ENCODE results near the gene CRYBB3.
A peak's percentile ranks its signal among the peaks of the same experiment; 100 is the strongest.
"Not testable (repeated sequence)": the region's sequence is repeated elsewhere in the genome, so short reads cannot be mapped to it uniquely, and the experiment has no call there.

Gene CRYBB3

DNA sequence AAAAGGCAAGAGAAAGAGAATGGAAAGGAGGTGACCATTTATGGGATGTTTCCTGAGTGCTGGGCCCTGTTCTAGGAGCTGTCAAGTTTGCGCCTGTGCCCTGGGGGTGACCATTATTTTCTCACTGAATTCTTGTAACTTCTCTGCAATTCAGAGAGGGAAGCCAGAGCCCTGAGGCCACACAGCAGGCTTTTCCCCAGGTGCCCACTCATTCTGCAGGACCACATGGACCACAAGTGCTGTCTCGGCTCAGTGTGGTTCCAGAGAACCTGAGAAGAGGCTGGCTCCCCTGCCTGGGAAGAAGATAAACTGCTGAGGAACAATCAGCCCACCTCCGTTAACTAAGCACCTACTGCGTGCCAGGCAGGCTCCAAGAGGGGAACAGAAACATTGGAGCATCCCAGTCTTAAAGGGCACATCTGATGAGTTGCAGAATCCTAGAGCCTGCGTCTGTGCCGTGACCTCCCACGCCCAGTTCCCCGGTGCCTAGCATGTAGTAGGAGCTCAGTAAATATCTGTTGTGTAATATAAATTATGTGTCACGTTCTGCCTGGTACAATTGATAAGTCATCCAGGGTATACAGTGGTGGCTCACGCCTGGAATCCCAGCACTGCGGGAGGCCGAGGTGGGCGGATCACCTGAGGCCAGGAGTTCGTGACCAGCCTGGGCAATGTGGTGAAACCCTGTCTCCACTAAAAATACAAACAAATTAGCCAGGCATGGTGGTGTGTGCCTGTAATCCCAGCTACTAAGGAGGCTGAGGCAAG, 31.6 kb upstream of the CRYBB3 start:
- Mint-ChIP-seq H3K36me3 (no peaks in the 10 kb centered on the region), H3K27me3 (peaks cover 6% of the 10 kb centered on the region), H3K9me3 (no peaks in the 10 kb centered on the region), H3K27ac (no peak overlapping the region), H3K4me3 (no peak overlapping the region), H3K4me1 (no peaks in the 10 kb centered on the region)
- no peak for DNase-seq (ENCODE audit: low spot score in 2 of 2)
- no peak for ATAC-seq (ENCODE audit: low read depth)

DNA sequence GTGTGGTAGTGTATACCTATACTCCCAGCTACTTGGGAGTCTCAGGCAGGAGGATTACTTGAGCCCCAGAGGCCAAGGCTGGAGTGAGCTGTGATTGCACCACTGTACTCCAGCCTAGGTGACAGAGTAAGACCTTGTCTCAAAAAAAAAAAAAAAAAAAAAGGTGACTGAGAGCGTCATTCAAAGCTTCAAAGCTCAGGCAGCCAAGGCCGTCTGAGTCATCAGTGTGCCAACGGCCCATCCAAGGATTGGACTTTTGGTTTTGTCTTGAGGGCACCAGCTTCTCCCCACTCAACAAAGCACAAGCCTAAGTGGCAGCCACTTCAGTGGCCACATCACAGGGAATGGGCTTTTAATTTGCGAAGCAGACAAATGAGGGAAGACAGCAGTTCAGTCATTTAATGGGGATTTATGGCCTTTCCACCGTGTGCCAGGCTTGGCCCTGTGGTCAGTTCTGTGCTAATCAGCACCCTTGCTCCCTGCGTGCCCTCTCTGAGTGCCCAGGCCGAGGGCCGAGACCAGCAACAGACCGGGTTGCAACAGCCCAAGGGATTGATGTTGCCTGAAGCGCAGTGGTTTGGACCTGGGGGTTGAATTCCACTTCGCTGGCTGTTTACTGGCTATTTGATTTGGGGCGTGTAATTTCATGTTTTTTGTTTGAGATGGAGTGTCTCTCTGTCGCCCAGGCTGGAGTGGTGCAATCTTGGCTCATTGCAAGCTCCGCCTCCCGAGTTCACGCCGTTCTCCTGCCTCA, 30.2 kb upstream of the CRYBB3 start:
- H3K36me3 Mint-ChIP-seq, result no peaks in the 10 kb centered on the region
- H3K9me3 Mint-ChIP-seq, result no peaks in the 10 kb centered on the region
- peaks cover 6% of the 10 kb centered on the region for H3K27me3 Mint-ChIP-seq
- DNase-seq (ENCODE audit: low spot score in 2 of 2) (no peak), ATAC-seq (ENCODE audit: low read depth) (no peak)
- H3K4me1 Mint-ChIP-seq, result no peaks in the 10 kb centered on the region
- no peak overlapping the region for H3K4me3 Mint-ChIP-seq
- no peak overlapping the region for H3K27ac Mint-ChIP-seq

GRCh38 chr22:25170426-25170980, 29.2 kb upstream of the CRYBB3 start:
- Mint-ChIP-seq H3K36me3 (no peaks in the 10 kb centered on the region), H3K4me1 (no peaks in the 10 kb centered on the region), H3K9me3 (no peaks in the 10 kb centered on the region), H3K4me3 (no peak overlapping the region), H3K27ac (no peak overlapping the region), H3K27me3 (peaks cover 8% of the 10 kb centered on the region)
- ATAC-seq (ENCODE audit: low read depth), result no peak
- no peak for DNase-seq (ENCODE audit: low spot score in 2 of 2)

DNA sequence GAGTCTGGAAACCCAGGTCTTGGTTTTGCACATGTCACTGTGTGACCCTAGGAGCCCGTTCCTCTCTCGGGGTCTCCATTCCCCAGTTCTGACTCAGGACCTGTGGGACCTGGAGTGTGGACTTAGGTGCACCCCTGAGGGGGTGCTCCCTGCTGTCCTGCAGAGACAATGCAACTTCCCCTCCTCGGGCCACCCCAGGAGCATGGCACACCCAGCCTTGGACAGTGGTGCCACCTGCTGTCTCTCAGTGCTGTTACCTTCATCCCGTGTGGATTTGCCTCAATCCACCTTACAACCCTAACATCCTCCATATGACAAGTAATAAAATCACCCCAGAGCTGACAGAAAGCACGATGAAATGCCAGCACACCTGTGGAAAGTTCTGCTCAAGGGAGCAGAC, 27.5 kb upstream of the CRYBB3 start:
- H3K27ac Mint-ChIP-seq, result no peak overlapping the region
- DNase-seq (ENCODE audit: low spot score in 2 of 2), result no peak
- peaks cover 9% of the 10 kb centered on the region for H3K27me3 Mint-ChIP-seq
- no peaks in the 10 kb centered on the region for H3K36me3 Mint-ChIP-seq
- H3K9me3 Mint-ChIP-seq, result no peaks in the 10 kb centered on the region
- ATAC-seq (ENCODE audit: low read depth), result no peak
- no peaks in the 10 kb centered on the region for H3K4me1 Mint-ChIP-seq
- H3K4me3 Mint-ChIP-seq, result no peak overlapping the region

DNA sequence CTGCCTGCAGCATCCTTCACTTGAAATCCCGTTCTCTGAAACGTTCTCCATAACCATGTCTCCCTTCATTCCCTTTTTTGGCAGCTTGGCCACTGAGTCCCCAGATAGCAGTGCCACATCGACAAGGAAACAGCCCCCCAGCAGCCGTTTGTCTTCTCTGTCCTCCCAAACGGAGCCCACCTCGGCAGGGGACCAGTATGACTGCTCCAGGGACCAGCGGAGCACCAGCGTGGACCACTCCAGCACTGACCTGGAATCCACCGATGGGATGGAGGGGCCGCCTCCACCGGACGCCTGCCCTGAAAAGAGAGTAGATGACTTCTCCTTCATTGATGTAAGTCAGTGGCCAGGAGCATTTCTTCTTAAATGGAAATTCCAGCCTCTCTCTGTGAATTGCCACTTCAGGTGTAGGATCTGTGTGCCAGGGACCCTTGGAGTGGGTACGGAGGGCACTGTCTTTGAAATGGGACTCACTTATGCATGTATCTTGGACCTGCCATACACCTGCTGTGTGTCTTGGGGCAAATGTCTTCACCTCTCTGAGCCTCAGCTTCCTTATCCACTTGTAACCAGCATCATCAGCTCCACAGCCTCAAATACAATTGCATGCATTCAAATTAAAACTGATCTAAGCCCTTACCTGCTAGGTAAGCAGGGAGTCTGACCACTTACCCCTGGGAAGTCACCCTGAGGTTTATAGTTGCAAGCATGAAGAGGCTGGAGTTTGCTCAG, 25.3 kb upstream of the CRYBB3 start:
- no peaks in the 10 kb centered on the region for H3K36me3 Mint-ChIP-seq
- no peak overlapping the region for H3K27ac Mint-ChIP-seq
- H3K4me3 Mint-ChIP-seq, result no peak overlapping the region
- no peaks in the 10 kb centered on the region for H3K9me3 Mint-ChIP-seq
- H3K4me1 Mint-ChIP-seq, result no peaks in the 10 kb centered on the region
- DNase-seq (ENCODE audit: low spot score in 2 of 2), result no peak
- H3K27me3 Mint-ChIP-seq, result peaks cover 6% of the 10 kb centered on the region
- ATAC-seq (ENCODE audit: low read depth), result no peak

DNA sequence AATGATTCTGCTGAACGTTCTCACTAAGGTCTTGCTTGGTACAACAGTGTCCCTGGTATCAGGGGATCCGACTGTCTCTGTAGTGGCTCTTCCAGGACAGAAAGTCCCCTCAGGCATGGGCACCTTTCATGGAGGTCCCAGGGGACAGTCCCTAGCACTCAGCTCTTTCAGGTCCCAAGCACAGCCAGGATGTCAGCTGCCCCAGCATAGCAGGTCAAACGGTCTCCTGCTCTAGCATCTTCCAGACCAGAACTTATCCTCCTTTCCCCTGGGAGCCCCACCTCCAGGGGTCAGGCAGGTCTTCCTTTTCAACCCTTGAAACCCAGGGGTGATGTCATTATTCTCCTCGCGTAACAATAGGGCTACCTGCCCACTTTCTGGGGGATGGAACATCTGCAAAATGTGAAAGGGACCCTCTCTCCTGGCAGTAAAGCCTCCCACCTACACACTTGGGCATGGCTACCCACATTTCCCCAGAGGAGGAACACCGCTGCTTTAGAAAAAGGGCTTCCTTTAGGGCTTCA, 24.7 kb upstream of the CRYBB3 start:
- peaks cover 3% of the 10 kb centered on the region for H3K36me3 Mint-ChIP-seq
- H3K4me1 Mint-ChIP-seq, result no peaks in the 10 kb centered on the region
- no peak for DNase-seq (ENCODE audit: low spot score in 2 of 2)
- no peak overlapping the region for H3K4me3 Mint-ChIP-seq
- H3K27ac Mint-ChIP-seq, result no peak overlapping the region
- H3K9me3 Mint-ChIP-seq, result peaks cover 4% of the 10 kb centered on the region
- peaks cover 9% of the 10 kb centered on the region for H3K27me3 Mint-ChIP-seq
- no peak for ATAC-seq (ENCODE audit: low read depth)

- DNase-seq (ENCODE audit: low spot score in 2 of 2) (no peak), ATAC-seq (ENCODE audit: low read depth) (no peak)
- peaks cover 4% of the 10 kb centered on the region for H3K36me3 Mint-ChIP-seq
- H3K4me1 Mint-ChIP-seq, result no peaks in the 10 kb centered on the region
- H3K27ac Mint-ChIP-seq, result no peak overlapping the region
- H3K27me3 Mint-ChIP-seq, result peaks cover 10% of the 10 kb centered on the region
- peaks cover 4% of the 10 kb centered on the region for H3K9me3 Mint-ChIP-seq
- H3K4me3 Mint-ChIP-seq, result no peak overlapping the region
Observed at GRCh38 chr22:25176175-25176574, 23.5 kb upstream of the CRYBB3 start.

DNA sequence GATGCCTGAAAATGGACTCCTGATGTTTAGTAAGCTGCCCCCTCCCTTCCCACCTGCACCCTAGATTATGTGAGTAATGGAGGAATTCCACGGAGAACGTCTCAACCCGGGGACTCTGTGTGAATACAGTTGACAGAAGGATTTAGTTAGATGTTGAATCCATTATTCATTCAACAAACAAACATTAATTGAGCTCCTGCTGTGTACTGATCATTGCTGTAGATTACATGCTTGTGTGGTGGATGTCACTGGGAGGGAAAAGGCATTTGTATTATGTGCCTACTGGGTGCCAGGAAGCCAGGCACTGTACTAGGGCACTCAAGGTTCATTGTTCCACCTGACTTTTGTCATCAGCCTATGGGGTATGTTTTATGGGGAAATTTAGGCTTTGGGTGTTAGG, 22.9 kb upstream of the CRYBB3 start:
- Mint-ChIP-seq H3K27me3 (peaks cover 10% of the 10 kb centered on the region), H3K4me1 (no peaks in the 10 kb centered on the region), H3K27ac (no peak overlapping the region), H3K9me3 (peaks cover 4% of the 10 kb centered on the region), H3K4me3 (no peak overlapping the region), H3K36me3 (peaks cover 4% of the 10 kb centered on the region)
- DNase-seq (ENCODE audit: low spot score in 2 of 2), result no peak
- no peak for ATAC-seq (ENCODE audit: low read depth)

- no peaks in the 10 kb centered on the region for H3K4me1 Mint-ChIP-seq
- peaks cover 6% of the 10 kb centered on the region for H3K9me3 Mint-ChIP-seq
- H3K36me3 Mint-ChIP-seq, result peaks cover 4% of the 10 kb centered on the region
- H3K27ac Mint-ChIP-seq, result no peak overlapping the region
- no peak overlapping the region for H3K4me3 Mint-ChIP-seq
- no peak for ATAC-seq (ENCODE audit: low read depth)
- no peak for DNase-seq (ENCODE audit: low spot score in 2 of 2)
- peaks cover 12% of the 10 kb centered on the region for H3K27me3 Mint-ChIP-seq
Observed at GRCh38 chr22:25177226-25177625, 22.4 kb upstream of the CRYBB3 start.

DNA sequence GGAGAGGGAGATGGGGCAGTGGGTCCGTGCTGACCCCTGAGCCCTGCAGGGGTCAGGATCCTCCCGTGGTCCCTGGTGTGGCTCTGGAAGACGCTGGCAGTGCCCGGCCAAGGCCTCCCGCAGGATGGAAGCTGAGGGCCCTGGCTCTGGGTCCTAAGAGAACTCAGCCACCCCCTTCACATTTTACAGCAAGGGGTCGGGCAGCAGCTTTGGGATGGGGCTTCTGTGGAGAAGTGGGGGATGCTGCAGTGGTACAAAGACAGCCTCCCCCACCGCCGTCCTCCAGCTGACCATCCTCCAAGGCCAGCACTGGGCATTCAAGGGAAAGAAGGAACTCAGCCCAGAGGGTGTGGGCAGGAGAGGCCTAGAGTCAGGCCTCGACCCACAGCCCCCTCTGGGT, 21.8 kb upstream of the CRYBB3 start:
- ATAC-seq (ENCODE audit: low read depth) (no peak), DNase-seq (ENCODE audit: low spot score in 2 of 2) (no peak)
- Mint-ChIP-seq H3K27me3 (peaks cover 13% of the 10 kb centered on the region), H3K4me1 (no peaks in the 10 kb centered on the region), H3K9me3 (peaks cover 8% of the 10 kb centered on the region), H3K4me3 (no peak overlapping the region), H3K27ac (no peak overlapping the region), H3K36me3 (peaks cover 5% of the 10 kb centered on the region)

DNA sequence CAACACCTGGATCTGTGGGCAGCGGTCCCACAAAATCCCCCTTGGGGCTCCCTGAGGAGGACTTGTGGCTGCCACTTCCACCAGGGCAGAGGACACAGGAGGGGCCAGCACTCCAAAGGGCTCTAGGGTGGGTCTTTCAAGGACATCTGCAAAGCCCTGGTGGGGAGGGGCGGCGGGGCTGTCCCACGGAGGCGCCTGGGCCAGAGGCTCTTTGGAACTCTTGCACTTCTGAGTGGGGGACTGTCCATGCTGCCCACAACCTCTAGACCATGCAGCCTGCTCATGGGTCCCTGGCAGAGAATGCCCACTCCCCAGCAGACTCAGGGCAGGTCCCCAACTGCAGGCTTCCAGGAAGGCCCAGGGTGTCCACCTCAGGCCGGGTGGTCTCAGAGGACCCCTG, 21.3 kb upstream of the CRYBB3 start:
- H3K9me3 Mint-ChIP-seq; ATAC-seq (ENCODE audit: low read depth); H3K4me1 Mint-ChIP-seq; H3K27ac Mint-ChIP-seq; H3K36me3 Mint-ChIP-seq: not testable (repeated sequence)
- peak in 1 of 2 donors; percentile 14 for DNase-seq (ENCODE audit: low spot score in 2 of 2)
- H3K27me3 Mint-ChIP-seq, result peaks cover 13% of the 10 kb centered on the region
- H3K4me3 Mint-ChIP-seq, result peak overlapping the region; percentile 59

- H3K4me1 Mint-ChIP-seq; H3K4me3 Mint-ChIP-seq; DNase-seq (ENCODE audit: low spot score in 2 of 2); H3K36me3 Mint-ChIP-seq; H3K27ac Mint-ChIP-seq; H3K9me3 Mint-ChIP-seq: not testable (repeated sequence)
- H3K27me3 Mint-ChIP-seq, result peaks cover 13% of the 10 kb centered on the region
- peak; percentile 65 for ATAC-seq (ENCODE audit: low read depth)
Observed at GRCh38 chr22:25178869-25179631, 20.6 kb upstream of the CRYBB3 start.
